Gastrocnemius medialis (tissue), 4 donors: ENCODE data around the gene SLCO4A1.

ENCODE experiments used
- POLR2A ChIP-seq, 2 donors: fragments of 450-650 bp; IDR thresholded peaks; one replicate each; pipeline ENCODE4 v1.6.1; 2017; ENCODE audit warnings: antibody characterized with exemption in 2 of 2, mild to moderate bottlenecking in 2 of 2, moderate library complexity in 2 of 2
- TF ChIP-seq, protein P1 (sequence below), 5 experiments: fragments of 450-650 bp in 3 of 5; fragments of 200-600 bp in 2 of 5; sonication (generic) in 2 of 5; IDR thresholded peaks in 4 of 5; conservative IDR thresholded peaks in 1 of 5; 1 replicate in 4 of 5; 2 replicates in 1 of 5; pipeline ENCODE4 v1.5.1; 2016 to 2019; ENCODE audit warnings: antibody characterized with exemption in 5 of 5, mild to moderate bottlenecking in 3 of 5, moderate library complexity in 3 of 5

DNA sequence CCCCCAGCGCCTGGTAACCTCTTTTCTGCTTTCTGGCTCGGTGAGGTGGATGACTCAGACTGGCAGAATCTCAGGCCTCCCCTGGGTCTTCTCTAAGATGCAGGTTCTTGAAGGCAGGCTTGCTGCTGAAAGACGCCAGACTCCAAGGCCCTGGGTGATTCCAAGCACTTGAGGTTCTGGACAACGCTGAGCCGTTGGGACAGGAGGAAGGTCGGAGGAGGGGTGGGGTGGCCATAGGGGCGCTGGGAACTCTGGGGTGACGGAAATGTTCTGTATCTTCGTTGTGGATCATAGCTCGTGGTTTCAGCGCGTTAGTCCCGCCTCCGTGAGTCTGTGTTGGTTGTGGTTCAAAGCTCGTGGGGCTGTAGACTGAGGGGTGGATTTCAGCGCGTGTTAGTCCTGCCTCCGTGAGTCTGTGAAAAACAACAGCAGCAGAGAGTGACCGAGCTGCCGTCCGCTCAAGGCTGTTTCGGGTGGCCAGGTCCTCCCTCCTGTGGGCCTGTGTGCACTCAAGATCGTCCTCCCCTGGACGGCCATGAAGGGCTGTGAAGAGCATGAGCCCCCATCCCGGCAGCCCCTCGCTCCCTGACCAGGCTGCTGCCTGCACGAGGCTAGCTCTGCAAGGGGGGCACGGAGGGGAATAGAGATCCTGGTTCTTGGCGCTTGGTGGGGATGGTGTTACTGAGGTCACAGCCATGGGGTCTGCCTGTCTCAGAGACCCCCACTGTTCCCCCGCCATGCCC, 74.1 kb downstream of the SLCO4A1 start:
- TF ChIP-seq, protein P1, sequence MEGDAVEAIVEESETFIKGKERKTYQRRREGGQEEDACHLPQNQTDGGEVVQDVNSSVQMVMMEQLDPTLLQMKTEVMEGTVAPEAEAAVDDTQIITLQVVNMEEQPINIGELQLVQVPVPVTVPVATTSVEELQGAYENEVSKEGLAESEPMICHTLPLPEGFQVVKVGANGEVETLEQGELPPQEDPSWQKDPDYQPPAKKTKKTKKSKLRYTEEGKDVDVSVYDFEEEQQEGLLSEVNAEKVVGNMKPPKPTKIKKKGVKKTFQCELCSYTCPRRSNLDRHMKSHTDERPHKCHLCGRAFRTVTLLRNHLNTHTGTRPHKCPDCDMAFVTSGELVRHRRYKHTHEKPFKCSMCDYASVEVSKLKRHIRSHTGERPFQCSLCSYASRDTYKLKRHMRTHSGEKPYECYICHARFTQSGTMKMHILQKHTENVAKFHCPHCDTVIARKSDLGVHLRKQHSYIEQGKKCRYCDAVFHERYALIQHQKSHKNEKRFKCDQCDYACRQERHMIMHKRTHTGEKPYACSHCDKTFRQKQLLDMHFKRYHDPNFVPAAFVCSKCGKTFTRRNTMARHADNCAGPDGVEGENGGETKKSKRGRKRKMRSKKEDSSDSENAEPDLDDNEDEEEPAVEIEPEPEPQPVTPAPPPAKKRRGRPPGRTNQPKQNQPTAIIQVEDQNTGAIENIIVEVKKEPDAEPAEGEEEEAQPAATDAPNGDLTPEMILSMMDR (IDR thresholded peaks at IDR 0.05 in 4 of 5, conservative IDR thresholded peaks at IDR 0.05 in 1 of 5), result no peak
- TF ChIP-seq POLR2A (IDR thresholded peaks at IDR 0.05), result no peak
